ENCODE measurements around the gene LTA.

LTA gene

DNA sequence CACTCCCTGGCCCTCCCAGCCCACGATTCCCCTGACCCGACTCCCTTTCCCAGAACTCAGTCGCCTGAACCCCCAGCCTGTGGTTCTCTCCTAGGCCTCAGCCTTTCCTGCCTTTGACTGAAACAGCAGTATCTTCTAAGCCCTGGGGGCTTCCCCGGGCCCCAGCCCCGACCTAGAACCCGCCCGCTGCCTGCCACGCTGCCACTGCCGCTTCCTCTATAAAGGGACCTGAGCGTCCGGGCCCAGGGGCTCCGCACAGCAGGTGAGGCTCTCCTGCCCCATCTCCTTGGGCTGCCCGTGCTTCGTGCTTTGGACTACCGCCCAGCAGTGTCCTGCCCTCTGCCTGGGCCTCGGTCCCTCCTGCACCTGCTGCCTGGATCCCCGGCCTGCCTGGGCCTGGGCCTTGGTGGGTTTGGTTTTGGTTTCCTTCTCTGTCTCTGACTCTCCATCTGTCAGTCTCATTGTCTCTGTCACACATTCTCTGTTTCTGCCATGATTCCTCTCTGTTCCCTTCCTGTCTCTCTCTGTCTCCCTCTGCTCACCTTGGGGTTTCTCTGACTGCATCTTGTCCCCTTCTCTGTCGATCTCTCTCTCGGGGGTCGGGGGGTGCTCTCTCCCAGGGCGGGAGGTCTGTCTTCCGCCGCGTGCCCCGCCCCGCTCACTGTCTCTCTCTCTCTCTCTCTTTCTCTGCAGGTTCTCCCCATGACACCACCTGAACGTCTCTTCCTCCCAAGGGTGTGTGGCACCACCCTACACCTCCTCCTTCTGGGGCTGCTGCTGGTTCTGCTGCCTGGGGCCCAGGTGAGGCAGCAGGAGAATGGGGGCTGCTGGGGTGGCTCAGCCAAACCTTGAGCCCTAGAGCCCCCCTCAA is at the start of gene LTA:
Gene LTA (plus strand): TSS at position 249 of the 871 bp plus-strand sequence. CDS start 454 bp downstream, at position 703.
- peak; percentile 70 for DNase-seq

- DNase-seq: no peak
These were observed 46.5 kb upstream of the LTA start for GRCh38 chr6:31525553-31525931.

DNA sequence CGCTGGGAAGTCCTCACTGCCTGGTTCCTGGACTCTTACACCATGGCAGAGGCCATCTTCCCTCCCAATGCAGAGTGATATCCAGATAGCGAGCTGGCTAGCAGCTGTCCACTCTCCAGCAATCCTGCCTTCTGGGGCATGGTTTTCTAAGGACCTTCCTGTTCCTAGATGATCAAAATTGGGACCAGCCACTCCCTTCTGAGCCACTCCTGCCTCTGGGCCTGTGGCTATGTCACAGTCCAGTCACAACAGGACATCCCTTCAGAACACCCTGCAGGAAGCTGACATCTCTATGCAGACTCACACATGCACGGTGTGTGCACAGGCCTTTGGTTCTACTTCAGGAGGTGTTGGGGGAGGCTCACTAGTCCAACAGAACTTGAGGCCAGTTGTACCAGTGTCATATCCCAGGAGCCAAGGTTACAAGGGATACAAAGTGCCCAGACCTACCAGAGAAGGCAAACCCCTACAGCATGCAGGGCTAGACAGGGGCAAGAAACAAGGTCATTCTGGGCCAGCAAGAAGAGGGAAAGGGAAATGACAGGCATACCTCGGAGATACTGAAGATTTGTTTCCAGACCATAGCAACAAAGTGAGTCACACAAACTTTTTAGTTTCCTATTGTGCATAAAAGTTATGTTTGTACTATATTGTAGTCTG is 46.0 kb upstream of the LTA start:
- DNase-seq: no peak

DNA sequence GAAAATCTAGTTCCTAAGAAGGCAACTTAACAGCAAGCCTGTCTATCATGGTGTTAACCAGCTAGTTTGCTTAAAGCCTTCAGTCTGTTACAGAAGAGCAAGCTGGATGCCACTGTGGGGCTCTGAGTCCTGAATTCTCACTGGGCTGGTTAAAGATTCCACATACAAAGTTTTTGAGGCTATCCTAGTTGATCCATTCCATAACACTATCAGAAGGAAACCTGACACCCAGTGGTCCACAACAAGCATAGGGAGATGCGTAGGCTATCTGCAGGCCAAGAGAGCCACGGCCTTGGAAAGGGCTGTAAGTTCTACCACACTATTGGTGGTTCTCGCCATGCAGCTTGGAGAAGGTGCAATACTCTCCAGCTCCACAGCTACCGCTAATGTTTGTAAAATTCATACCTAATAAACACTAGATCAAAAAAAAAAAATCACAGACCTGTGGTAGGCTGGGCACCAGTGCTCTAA is 43.7 kb upstream of the LTA start:
- DNase-seq: no peak

DNA sequence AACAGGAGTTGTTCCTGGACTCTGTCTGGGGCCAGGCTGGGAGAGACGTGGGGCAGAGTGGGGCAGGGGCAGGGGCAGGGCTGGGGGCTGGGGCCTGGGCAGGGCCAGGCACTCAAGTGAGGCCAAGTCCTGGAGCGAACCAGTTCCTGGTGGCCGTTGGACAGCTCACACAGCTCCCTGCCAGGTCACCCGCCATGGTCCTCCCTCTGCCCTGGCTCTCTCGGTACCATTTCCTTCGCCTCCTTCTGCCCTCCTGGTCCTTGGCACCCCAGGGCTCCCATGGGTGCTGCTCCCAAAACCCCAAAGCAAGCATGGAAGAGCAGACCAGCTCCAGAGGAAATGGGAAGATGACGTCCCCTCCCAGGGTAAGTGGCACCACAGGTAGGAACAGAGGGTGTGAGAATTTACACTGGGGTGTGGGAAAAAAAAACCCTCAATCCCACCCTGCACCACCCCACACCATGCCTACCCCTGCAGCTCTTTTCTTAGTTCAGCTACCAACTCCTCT is 43.2 kb upstream of the LTA start, which contains the start of gene MCCD1:
Gene MCCD1 (plus strand): TSS at position 142 of the 508 bp plus-strand sequence. CDS start 53 bp downstream, at position 195.
- DNase-seq: no peak

GRCh38 chr6:31529329-31530150 is 42.5 kb upstream of the LTA start:
- DNase-seq: no peak

GRCh38 chr6:31530659-31531058 is 41.4 kb upstream of the LTA start:
- DNase-seq: no peak

DNA sequence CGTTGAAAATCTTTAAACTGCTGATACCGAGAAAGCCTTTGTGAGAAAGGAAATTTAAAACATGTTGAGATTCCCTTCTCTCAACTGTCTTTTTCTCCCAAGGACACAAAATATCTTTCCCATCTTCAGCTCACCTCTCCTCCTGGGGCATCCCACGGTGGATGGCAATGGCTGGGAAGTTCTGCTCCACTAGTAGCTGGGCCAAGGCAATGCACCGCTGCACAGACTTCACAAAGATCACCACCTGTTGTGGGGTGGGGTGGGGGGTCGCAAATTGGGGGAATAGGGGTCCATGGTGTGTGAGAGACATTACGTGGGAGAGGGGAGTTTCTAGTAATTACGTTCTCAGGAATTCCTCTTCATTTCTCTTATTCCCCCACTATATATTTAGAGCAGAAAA is 40.9 kb upstream of the LTA start:
- DNase-seq: no peak

DNA sequence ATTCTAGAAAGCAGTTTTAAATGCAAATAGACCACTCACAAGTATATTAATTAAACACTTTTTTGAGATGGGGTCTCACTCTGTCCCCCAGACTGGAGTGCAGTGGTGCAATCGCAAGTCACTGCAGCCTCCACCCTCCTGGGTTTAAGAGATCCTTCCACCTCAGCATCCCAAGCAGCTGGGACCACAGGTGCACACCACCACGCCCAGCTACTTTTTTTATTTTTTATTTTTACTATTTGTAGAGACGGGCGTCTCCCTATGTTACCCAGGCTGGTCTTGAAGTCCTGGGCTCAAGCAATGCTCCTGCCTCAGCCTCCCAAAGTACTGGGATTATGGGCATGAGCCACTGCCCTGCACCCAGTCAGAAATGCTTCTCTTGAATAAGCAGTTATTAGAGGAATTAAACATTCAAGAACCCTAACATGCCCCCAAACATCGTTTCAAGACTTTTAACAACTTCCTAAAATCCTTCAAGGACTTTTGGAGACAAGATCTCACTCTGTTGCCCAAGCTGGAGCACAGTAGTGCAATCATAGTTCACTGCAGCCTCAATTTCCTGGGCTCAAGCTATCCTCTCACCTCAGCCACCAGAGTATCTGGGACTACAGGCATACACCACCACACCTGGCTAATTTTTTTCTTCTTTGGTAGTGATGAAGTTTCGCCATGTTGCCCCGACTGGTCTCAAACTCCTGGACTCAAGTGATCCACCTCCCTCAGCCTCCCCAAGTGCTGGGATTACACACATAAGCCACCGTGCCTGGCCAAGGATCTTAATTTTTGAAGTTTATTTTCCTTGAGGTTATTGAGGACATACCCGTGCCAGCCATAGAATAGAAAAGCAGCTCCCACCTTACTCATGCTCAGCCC is 40.1 kb upstream of the LTA start:
- no peak for DNase-seq

GRCh38 chr6:31532644-31533454 is 39.2 kb upstream of the LTA start:
- no peak for DNase-seq

DNA sequence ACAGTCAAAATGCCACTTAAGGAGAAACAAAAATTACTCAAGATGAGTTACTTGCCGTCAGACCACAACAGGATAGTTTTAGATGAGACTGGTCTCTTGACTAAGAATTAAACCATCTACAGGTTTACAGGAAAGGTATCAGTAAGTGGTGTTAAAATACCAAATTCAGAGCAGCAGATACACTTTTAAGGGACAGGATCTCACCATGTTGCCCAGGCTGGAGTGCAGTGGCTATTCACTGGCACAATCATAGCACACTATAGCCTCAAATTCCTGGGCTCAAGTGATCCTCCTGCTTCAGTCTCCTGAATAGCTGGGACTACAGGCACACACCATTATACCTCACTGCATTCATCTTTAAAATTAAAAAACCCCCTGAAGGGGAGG is 38.6 kb upstream of the LTA start:
- DNase-seq: no peak

- DNase-seq: no peak
These were observed 38.1 kb upstream of the LTA start for GRCh38 chr6:31534011-31534410.

DNA sequence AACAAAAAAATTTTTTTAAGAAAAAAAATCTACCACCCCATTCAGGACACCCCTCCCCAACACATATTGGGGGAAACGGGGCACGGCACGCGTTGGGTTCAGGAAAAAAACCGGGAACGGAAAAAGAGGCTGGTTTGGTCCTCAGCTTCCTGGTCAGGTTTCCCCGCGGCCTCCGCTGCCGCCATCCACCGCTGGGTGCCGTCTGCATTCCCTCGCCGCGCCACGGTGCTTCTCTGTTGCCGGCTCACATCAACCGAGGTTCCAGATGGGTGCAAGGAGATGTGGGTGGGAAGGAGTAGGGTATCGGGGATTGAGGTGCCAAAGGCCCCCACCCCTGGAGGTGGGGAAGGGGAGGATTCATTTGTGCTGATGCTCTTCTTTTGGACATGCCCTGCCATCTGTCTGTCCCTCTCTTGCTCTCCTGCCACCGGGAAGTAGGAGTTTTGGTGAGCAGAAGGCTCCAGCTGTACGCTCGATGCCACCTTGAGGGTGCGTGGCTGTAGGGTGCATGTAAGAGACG is 37.5 kb upstream of the LTA start:
- no peak for DNase-seq

DNA sequence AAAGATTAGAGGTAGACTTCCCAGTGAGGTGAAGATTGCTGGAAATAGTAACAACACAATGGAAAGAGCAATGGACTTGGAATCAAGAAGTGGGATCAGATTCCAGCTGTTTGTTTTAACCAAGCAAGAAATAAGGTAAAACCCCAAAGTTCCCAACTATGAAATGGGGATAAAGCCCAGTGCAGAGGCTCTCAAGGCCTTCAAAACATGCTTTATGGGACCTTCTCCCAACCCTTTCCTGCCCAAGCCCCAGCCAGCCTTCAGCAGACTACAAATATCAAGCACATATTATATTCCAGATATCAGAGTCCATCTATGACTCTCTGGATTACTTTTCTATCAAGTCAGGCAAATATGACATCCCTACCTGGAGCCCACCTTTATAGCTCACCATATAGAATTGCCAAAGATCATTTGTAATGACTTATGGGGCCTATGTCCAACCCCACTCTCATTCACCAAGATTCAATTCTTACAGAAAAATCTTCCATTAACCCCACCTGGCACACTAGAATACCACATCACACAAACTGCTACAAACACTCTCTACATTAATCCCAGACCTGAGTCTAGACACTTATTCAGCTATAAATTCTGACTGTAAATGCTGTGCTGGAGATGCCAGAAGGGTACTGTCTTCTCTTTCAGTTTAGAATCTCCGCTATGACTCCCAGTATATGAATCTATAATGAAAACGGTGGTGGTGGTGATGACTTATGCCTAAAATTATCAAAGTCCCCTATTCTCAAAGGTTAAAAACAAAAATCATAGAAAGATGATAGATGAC is 36.4 kb upstream of the LTA start:
- no peak for DNase-seq

GRCh38 chr6:31538805-31539400 is 33.2 kb upstream of the LTA start:
- no peak for DNase-seq

- DNase-seq: no peak
These were observed 31.4 kb upstream of the LTA start for GRCh38 chr6:31540640-31541039.

DNA sequence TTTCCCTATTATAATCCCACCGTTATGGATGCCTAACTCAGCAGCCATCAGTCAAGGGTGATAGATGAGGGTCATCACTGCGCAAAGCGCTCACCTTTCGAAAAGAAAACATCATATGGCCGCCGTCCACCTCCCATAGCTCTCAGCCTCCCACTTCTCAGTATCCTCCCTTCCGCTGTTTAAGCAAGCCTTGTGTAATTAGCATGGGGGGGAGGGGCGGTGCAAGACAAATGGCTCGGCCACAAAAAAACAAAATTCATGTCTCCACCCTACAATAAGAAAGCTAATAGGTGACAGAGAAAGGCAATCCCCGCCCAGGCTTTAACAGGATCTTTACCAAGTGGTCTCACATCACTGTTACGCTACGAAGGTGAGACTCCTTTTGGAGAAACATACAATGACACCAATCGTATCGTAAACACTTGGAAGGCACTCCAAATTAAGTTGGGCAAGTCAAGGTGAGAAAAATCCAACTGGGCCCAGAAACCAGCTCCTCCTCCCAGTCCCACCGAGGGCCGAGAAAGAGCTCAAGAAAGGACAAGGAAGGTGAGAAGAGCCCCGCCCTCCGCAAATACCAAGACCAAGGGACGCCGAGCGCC is 30.9 kb upstream of the LTA start:
- peak; percentile 62 for DNase-seq

DNA sequence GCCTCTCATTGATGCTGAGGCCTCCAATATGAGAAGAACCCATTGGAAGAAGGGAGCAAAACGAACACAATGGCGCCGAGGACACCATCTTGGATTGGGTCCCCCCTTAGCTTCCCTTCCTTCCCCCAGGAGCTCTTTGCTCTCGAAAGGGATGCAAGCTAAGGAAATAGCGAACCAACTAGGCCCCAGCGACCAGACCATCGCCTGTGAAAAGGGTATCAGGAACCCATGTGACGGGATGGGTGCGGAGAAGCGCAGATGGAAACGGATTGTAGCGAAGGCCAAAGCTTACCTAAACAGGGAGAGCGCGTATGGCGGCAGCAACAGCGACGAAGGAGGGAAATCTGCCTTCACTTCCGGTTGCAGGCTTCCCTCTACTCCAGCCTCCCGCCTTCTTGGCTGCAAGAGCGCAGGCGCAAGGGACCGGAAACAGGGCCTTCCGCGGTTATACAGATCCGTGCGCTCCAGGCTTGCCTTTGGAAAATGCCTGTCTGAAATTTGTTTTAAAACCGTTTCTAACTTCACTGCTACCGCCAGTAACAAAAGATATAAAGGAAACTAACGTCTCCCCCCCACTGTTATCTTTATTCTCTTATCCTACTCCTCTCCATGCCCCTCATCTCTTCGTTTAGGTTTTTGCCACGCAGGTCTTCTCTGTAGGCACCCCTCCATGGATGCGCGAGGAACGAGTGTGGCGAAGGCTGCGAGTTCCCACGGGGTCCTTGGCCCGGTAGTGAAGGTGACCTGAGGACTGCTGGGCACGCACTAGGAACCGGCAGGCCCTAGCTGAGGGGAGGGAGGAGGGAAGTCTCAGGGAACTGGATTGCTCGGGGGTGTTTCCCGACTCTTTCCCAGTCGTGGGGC is 30.2 kb upstream of the LTA start, which contains the start of gene DDX39B:
Gene DDX39B (minus strand): TSS at position 346 of the 864 bp plus-strand sequence. CDS start 1,471 bp downstream, outside the sequence.
- DNase-seq: peak; percentile 90
